Neural progenitor cell (in vitro differentiated cells): ENCODE results near the gene KRT77. TPM values are rescaled to one million over a fixed set of nuclear protein-coding genes. Genes with fewer than 3 reads are reported as not detected.

Source experiments
- DNase-seq: peaks from one replicate; pipeline ENCODE4 v3.0.0-alpha.2; 2016; ENCODE audit warnings: low spot score
- H2AFZ ChIP-seq: fragments of 200-600 bp; sonication (generic); replicated peaks from 2 replicates; pipeline ENCODE4 v1.6.1; 2016; ENCODE audit warnings: antibody characterized with exemption
- H3F3A ChIP-seq: fragments of 200-600 bp; sonication (generic); 2 replicates; pipeline ENCODE4 v1.6.1; 2016; ENCODE audit warnings: antibody characterized with exemption, low read depth
- H3K27ac ChIP-seq: fragments of 200-600 bp; sonication (generic); 2 replicates; pipeline ENCODE4 v1.5.1; 2016; ENCODE audit warnings: mild to moderate bottlenecking
- H3K27me3 ChIP-seq: fragments of 200-600 bp; sonication (generic); 2 replicates; pipeline ENCODE4 v1.6.1; 2016; ENCODE audit warnings: mild to moderate bottlenecking, moderate library complexity
- H3K36me3 ChIP-seq: fragments of 200-600 bp; sonication (generic); 2 replicates; pipeline ENCODE4 v1.5.1; 2016
- H3K4me1 ChIP-seq: fragments of 200-600 bp; sonication (generic); 2 replicates; pipeline ENCODE4 v1.6.1; 2016; ENCODE audit warnings: mixed run types
- H3K4me2 ChIP-seq: fragments of 200-600 bp; sonication (generic); 2 replicates; pipeline ENCODE4 v1.6.1; 2016
- H3K4me3 ChIP-seq: fragments of 200-600 bp; sonication (generic); 2 replicates; pipeline ENCODE4 v1.5.1; 2016
- H3K79me2 ChIP-seq: fragments of 200-600 bp; sonication (generic); 2 replicates; pipeline ENCODE4 v1.6.1; 2016; ENCODE audit warnings: low read depth
- H3K9ac ChIP-seq: fragments of 200-600 bp; sonication (generic); 2 replicates; pipeline ENCODE4 v1.6.1; 2016
- H3K9me3 ChIP-seq: fragments of 200-600 bp; sonication (generic); 2 replicates; pipeline ENCODE4 v1.5.1; 2016; ENCODE audit warnings: low read depth
- H4K20me1 ChIP-seq: fragments of 200-600 bp; sonication (generic); 2 replicates; pipeline ENCODE4 v1.6.1; 2016; ENCODE audit warnings: low read depth
- H3K27ac Mint-ChIP-seq: 3 replicates; pipeline ENCODE4 v1.8.0; 2021; ENCODE audit warnings: mixed read lengths
- H3K27me3 Mint-ChIP-seq: 2 replicates; pipeline ENCODE4 v1.8.0; 2022; ENCODE audit warnings: low read depth, mild to moderate bottlenecking, inconsistent platforms, moderate library complexity, mixed read lengths; ENCODE audit not compliant: insufficient read depth
- H3K36me3 Mint-ChIP-seq: 3 replicates; pipeline ENCODE4 v1.8.0; 2021; ENCODE audit warnings: mixed read lengths
- H3K4me1 Mint-ChIP-seq: 3 replicates; pipeline ENCODE4 v1.8.0; 2021; ENCODE audit warnings: mixed read lengths
- H3K4me3 Mint-ChIP-seq: 3 replicates; pipeline ENCODE4 v1.8.0; 2021; ENCODE audit warnings: mild to moderate bottlenecking, moderate library complexity, mixed read lengths
- H3K9me3 Mint-ChIP-seq: 3 replicates; pipeline ENCODE4 v1.8.0; 2020; ENCODE audit warnings: mixed read lengths
- CTCF ChIP-seq: fragments of 200-600 bp; sonication (generic); IDR thresholded peaks from 2 replicates; pipeline ENCODE4 v1.5.1; 2017; ENCODE audit warnings: antibody characterized with exemption, mild to moderate bottlenecking
- EZH2 ChIP-seq: fragments of 200-600 bp; sonication (generic); IDR thresholded peaks from 2 replicates; pipeline ENCODE4 v1.6.1; 2017; ENCODE audit warnings: antibody characterized with exemption, mild to moderate bottlenecking, moderate library complexity
- EZH2phosphoT487 ChIP-seq: fragments of 200-600 bp; sonication (generic); IDR thresholded peaks from 2 replicates; pipeline ENCODE4 v1.6.1; 2017; ENCODE audit warnings: antibody characterized with exemption
- total RNA-seq: library from RNA; depleted of rRNA; stranded (reverse); fragments of >200 nt; gene quantifications from 2 replicates; pipeline ENCODE4 v1.2.3, GENCODE V29; 2015; ENCODE audit warnings: low replicate concordance

KRT77 gene
- total RNA-seq, 1 donor from 2014 or later, result 0.47 TPM

GRCh38 chr12:52730383-52730782, 27.1 kb upstream of the KRT77 start:
- no peaks in the 10 kb centered on the region for H3K79me2 ChIP-seq
- Mint-ChIP-seq H3K27me3 (peaks cover 22% of the 10 kb centered on the region), H3K27ac (no peak overlapping the region), H3K36me3 (no peaks in the 10 kb centered on the region), H3K9me3 (no peaks in the 10 kb centered on the region), H3K4me3 (no peak overlapping the region), H3K4me1 (no peaks in the 10 kb centered on the region)
- no peaks in the 10 kb centered on the region for H3F3A ChIP-seq
- H3K27ac ChIP-seq, result no peak overlapping the region
- no peak overlapping the region for H3K9ac ChIP-seq
- H3K9me3 ChIP-seq, result no peaks in the 10 kb centered on the region
- peaks cover 86% of the 10 kb centered on the region for H3K27me3 ChIP-seq
- no peak overlapping the region for H2AFZ ChIP-seq
- H3K4me3 ChIP-seq, result no peak overlapping the region
- no peak for TF ChIP-seq EZH2
- TF ChIP-seq CTCF, result no peak
- TF ChIP-seq EZH2phosphoT487, result no peak
- DNase-seq, result no peak
- no peaks in the 10 kb centered on the region for H4K20me1 ChIP-seq
- H3K4me2 ChIP-seq, result no peak overlapping the region
- no peaks in the 10 kb centered on the region for H3K4me1 ChIP-seq
- H3K36me3 ChIP-seq, result no peaks in the 10 kb centered on the region

DNA sequence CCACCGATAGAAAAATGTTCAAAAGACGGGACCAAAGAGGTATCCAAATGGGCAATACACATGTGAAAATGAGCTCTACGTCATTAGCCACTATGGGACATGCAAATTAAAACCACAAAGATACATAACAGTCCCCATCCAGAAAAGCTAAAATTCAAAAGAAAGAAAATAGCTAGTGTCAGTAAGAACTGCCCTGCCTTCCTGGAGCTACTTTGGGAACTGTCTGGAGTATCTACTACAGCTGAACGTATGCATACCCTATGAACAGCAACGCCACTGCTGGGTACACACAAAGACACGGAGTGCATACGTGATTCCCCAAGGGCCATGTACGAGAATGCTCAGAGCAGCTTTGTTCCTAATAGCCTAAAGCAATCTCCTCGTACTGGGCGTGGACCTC, 25.8 kb upstream of the KRT77 start:
- H3K4me3 Mint-ChIP-seq, result no peak overlapping the region

GRCh38 chr12:52728374-52728773, 25.1 kb upstream of the KRT77 start:
- Histone ChIP-seq H3K79me2 (no peaks in the 10 kb centered on the region), H3K9me3 (no peaks in the 10 kb centered on the region), H3K27ac (no peak overlapping the region), H3K9ac (no peak overlapping the region), H3K36me3 (no peaks in the 10 kb centered on the region), H3K4me3 (no peak overlapping the region), H3K4me1 (no peaks in the 10 kb centered on the region), H3K27me3 (peaks cover 67% of the 10 kb centered on the region), H2AFZ (no peak overlapping the region), H3F3A (no peaks in the 10 kb centered on the region), H4K20me1 (no peaks in the 10 kb centered on the region), H3K4me2 (no peak overlapping the region)
- H3K4me1 Mint-ChIP-seq, result no peaks in the 10 kb centered on the region
- no peak for DNase-seq
- no peak for TF ChIP-seq EZH2
- no peak for TF ChIP-seq EZH2phosphoT487
- no peak for TF ChIP-seq CTCF
- no peaks in the 10 kb centered on the region for H3K9me3 Mint-ChIP-seq
- H3K4me3 Mint-ChIP-seq, result no peak overlapping the region
- no peaks in the 10 kb centered on the region for H3K36me3 Mint-ChIP-seq
- H3K27ac Mint-ChIP-seq, result no peak overlapping the region
- peaks cover 13% of the 10 kb centered on the region for H3K27me3 Mint-ChIP-seq

More for the DNA sequence above, 25.8 kb upstream of the KRT77 start:
- peaks cover 74% of the 10 kb centered on the region for H3K27me3 ChIP-seq
- Mint-ChIP-seq H3K27ac (no peak overlapping the region), H3K4me1 (no peaks in the 10 kb centered on the region), H3K27me3 (peaks cover 14% of the 10 kb centered on the region), H3K9me3 (no peaks in the 10 kb centered on the region), H3K36me3 (no peaks in the 10 kb centered on the region)
- H4K20me1 ChIP-seq, result no peaks in the 10 kb centered on the region
- no peaks in the 10 kb centered on the region for H3K4me1 ChIP-seq
- no peaks in the 10 kb centered on the region for H3K9me3 ChIP-seq
- H3K4me3 ChIP-seq, result no peak overlapping the region
- TF ChIP-seq EZH2phosphoT487, result no peak
- no peak for TF ChIP-seq EZH2
- TF ChIP-seq CTCF, result no peak
- H3F3A ChIP-seq, result no peaks in the 10 kb centered on the region
- no peak for DNase-seq
- no peaks in the 10 kb centered on the region for H3K36me3 ChIP-seq
- H3K79me2 ChIP-seq, result no peaks in the 10 kb centered on the region
- H3K9ac ChIP-seq, result no peak overlapping the region
- H3K4me2 ChIP-seq, result no peak overlapping the region
- H3K27ac ChIP-seq, result no peak overlapping the region
- H2AFZ ChIP-seq, result no peak overlapping the region
